ENCODE measurements around the gene GBP3.

DNA sequence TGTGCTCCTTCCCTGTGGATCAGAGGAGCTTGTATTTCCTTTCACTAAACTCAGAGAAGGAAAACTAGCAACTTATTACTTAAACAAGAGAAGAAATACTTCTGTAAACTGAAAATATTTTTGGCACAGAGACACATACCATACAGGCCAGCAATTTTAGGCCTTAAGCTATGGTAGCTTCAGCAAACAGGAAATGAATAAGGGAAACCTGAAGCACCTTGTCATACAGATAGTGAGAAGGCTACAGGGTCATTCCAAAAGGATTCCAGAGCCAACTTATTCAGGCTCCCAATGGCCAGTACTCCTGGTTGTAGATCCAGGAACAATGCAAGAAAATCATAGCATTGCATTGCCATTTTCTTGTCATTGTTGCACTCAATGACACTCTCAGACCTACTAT is 21.2 kb downstream of the GBP3 start:
- TF ChIP-seq POLR2A (IDR thresholded peaks at IDR 0.05) (no peak), EP300 (IDR thresholded peaks at IDR 0.05) (no peak)
- TF ChIP-seq, protein P1, sequence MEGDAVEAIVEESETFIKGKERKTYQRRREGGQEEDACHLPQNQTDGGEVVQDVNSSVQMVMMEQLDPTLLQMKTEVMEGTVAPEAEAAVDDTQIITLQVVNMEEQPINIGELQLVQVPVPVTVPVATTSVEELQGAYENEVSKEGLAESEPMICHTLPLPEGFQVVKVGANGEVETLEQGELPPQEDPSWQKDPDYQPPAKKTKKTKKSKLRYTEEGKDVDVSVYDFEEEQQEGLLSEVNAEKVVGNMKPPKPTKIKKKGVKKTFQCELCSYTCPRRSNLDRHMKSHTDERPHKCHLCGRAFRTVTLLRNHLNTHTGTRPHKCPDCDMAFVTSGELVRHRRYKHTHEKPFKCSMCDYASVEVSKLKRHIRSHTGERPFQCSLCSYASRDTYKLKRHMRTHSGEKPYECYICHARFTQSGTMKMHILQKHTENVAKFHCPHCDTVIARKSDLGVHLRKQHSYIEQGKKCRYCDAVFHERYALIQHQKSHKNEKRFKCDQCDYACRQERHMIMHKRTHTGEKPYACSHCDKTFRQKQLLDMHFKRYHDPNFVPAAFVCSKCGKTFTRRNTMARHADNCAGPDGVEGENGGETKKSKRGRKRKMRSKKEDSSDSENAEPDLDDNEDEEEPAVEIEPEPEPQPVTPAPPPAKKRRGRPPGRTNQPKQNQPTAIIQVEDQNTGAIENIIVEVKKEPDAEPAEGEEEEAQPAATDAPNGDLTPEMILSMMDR (IDR thresholded peaks at IDR 0.05) = no peak

Measured in ovary (tissue), 3 donors.